HG02970 (cell line): ENCODE results near the gene CCDC27.

Source experiments
- ATAC-seq: cut with Tn5 transposase; IDR thresholded peaks from one replicate; pipeline ENCODE4 v1.9.1; 2021; ENCODE audit warnings: mild to moderate bottlenecking, moderate library complexity, moderate number of reproducible peaks; ENCODE audit not compliant: unreplicated experiment, low FRiP score

CCDC27 gene

GRCh38 chr1:3749512-3749911, 2.7 kb upstream of the CCDC27 start:
- ATAC-seq, result no peak

- ATAC-seq, result no peak
These were observed 1.5 kb upstream of the CCDC27 start for GRCh38 chr1:3750741-3751140.

- no peak for ATAC-seq
These were observed 1.6 kb downstream of the CCDC27 start for GRCh38 chr1:3753656-3754454.

- no peak for ATAC-seq
These were observed 4.1 kb downstream of the CCDC27 start for GRCh38 chr1:3756394-3756793.

- no peak for ATAC-seq
These were observed 6.9 kb downstream of the CCDC27 start for GRCh38 chr1:3759164-3759563.

GRCh38 chr1:3759796-3760195, 7.5 kb downstream of the CCDC27 start:
- no peak for ATAC-seq

- ATAC-seq, result no peak
These were observed 9.2 kb downstream of the CCDC27 start for GRCh38 chr1:3761296-3762010.

GRCh38 chr1:3762151-3762872, 10.1 kb downstream of the CCDC27 start:
- ATAC-seq, result no peak

GRCh38 chr1:3762873-3763228, 10.6 kb downstream of the CCDC27 start:
- no peak for ATAC-seq

GRCh38 chr1:3763351-3764125, 11.3 kb downstream of the CCDC27 start:
- ATAC-seq, result no peak

- no peak for ATAC-seq
These were observed 15.2 kb downstream of the CCDC27 start for GRCh38 chr1:3767328-3767925.

- no peak for ATAC-seq
These were observed 16.7 kb downstream of the CCDC27 start for GRCh38 chr1:3768811-3769390.

- ATAC-seq, result no peak
These were observed 18.0 kb downstream of the CCDC27 start for GRCh38 chr1:3770047-3770765.

GRCh38 chr1:3771108-3772026, 19.1 kb downstream of the CCDC27 start:
- ATAC-seq, result no peak

- peak; percentile 66 for ATAC-seq
These were observed 19.9 kb downstream of the CCDC27 start for GRCh38 chr1:3772027-3772714.

GRCh38 chr1:3772715-3773571, 20.7 kb downstream of the CCDC27 start, which contains the start of gene SMIM1:
Gene SMIM1 (plus strand): TSS chr1:3772749. CDS start chr1:3775374, 2,625 bp downstream.
- ATAC-seq, result peak; percentile 33
